WTC11 (cell line): ENCODE results near the gene BPHL. TPM values are rescaled to one million over a fixed set of nuclear protein-coding genes. Genes with fewer than 3 reads are reported as not detected.

Source experiments
- ATAC-seq: fragments of 200-7000 bp; cut with Tn5 transposase; 2 replicates; pipeline ENCODE4 v1.10.0; 2021; ENCODE audit warnings: mild to moderate bottlenecking, moderate library complexity
- CTCF ChIA-PET: fragments of 300-600 bp; sonication (Branson Sonifier 250); formaldehyde crosslinking; loops from one replicate; lab custom pipeline; 2021; ENCODE audit warnings: antibody characterized with exemption; lab: Charles Lee
- POLR2A ChIA-PET: fragments of 350-600 bp; sonication (Branson Sonifier 250); formaldehyde crosslinking; loops from one replicate; lab custom pipeline; 2021; ENCODE audit warnings: antibody characterized with exemption; lab: Charles Lee
- DNase-seq: peaks from one replicate; pipeline ENCODE4 v3.0.0; 2021; ENCODE audit warnings: low spot score
- H3K27ac Mint-ChIP-seq: 2 replicates; pipeline ENCODE4 v1.8.0; 2021; ENCODE audit warnings: mixed read lengths
- H3K27me3 Mint-ChIP-seq: 2 replicates; pipeline ENCODE4 v1.8.0; 2021; ENCODE audit warnings: low read depth, mild to moderate bottlenecking, moderate library complexity, mixed read lengths
- H3K36me3 Mint-ChIP-seq: 2 replicates; pipeline ENCODE4 v1.8.0; 2021; ENCODE audit warnings: mixed read lengths
- H3K4me1 Mint-ChIP-seq: 2 replicates; pipeline ENCODE4 v1.8.0; 2022; ENCODE audit warnings: mixed read lengths
- H3K4me3 Mint-ChIP-seq: 2 replicates; pipeline ENCODE4 v1.8.0; 2021; ENCODE audit warnings: mild to moderate bottlenecking, moderate library complexity, mixed read lengths
- H3K9me3 Mint-ChIP-seq: 2 replicates; pipeline ENCODE4 v1.8.0; 2021; ENCODE audit warnings: mixed read lengths
- AR ChIP-seq: fragments of 250-450 bp; sonication (Bioruptor Pico); IDR thresholded peaks from 2 replicates; pipeline ENCODE4 v1.9.0; 2021; ENCODE audit warnings: mild to moderate bottlenecking
- CREM ChIP-seq: sonication (generic); formaldehyde crosslinking; IDR thresholded peaks from 2 replicates; pipeline ENCODE4 v1.8.1; 2022; ENCODE audit warnings: mild to moderate bottlenecking, missing genetic modification reagents, moderate library complexity
- GRHL2 ChIP-seq: fragments of 250-450 bp; sonication (Bioruptor Pico); IDR thresholded peaks from 2 replicates; pipeline ENCODE4 v1.8.0; 2022; ENCODE audit warnings: mild to moderate bottlenecking, moderate library complexity; ENCODE audit not compliant: insufficient replicate concordance, severe bottlenecking
- HMGXB4 ChIP-seq: sonication (generic); formaldehyde crosslinking; IDR thresholded peaks from 2 replicates; pipeline ENCODE4 v1.8.1; 2023; ENCODE audit warnings: mild to moderate bottlenecking, moderate library complexity, missing genetic modification reagents
- NR1H2 ChIP-seq: sonication (generic); formaldehyde crosslinking; IDR thresholded peaks from 2 replicates; pipeline ENCODE4 v1.9.0; 2021; ENCODE audit warnings: mild to moderate bottlenecking, moderate library complexity, missing genetic modification reagents
- NR3C1 ChIP-seq: sonication (generic); formaldehyde crosslinking; conservative IDR thresholded peaks from 2 replicates; pipeline ENCODE4 v1.8.1; 2023; ENCODE audit warnings: low read depth, mild to moderate bottlenecking, missing genetic modification reagents
- STAT6 ChIP-seq: sonication (generic); formaldehyde crosslinking; conservative IDR thresholded peaks from 2 replicates; pipeline ENCODE4 v1.8.1; 2023; ENCODE audit warnings: mild to moderate bottlenecking, low read depth, missing genetic modification reagents, moderate library complexity
- TEAD1 ChIP-seq: sonication (generic); formaldehyde crosslinking; IDR thresholded peaks from 2 replicates; pipeline ENCODE4 v1.8.0; 2022; ENCODE audit warnings: mild to moderate bottlenecking, missing genetic modification reagents
- ZBTB21 ChIP-seq: sonication (generic); formaldehyde crosslinking; IDR thresholded peaks from 2 replicates; pipeline ENCODE4 v1.8.1; 2023; ENCODE audit warnings: mild to moderate bottlenecking, missing genetic modification reagents, borderline replicate concordance
- ZNF281 ChIP-seq: sonication (generic); formaldehyde crosslinking; IDR thresholded peaks from 2 replicates; pipeline ENCODE4 v1.8.0; 2023; ENCODE audit warnings: mild to moderate bottlenecking, missing genetic modification reagents
- ZNF317 ChIP-seq: sonication (generic); formaldehyde crosslinking; IDR thresholded peaks from 2 replicates; pipeline ENCODE4 v1.8.1; 2023; ENCODE audit warnings: low read depth, mild to moderate bottlenecking, moderate library complexity, missing genetic modification reagents, borderline replicate concordance
- ZNF423 ChIP-seq: fragments of 250-450 bp; sonication (Bioruptor Pico); IDR thresholded peaks from 2 replicates; pipeline ENCODE4 v2.1.2; 2022; ENCODE audit warnings: mild to moderate bottlenecking, moderate library complexity
- ZNF532 ChIP-seq: fragments of 250-450 bp; sonication (Bioruptor Pico); IDR thresholded peaks from 2 replicates; pipeline ENCODE4 v1.9.0; 2021; ENCODE audit warnings: mild to moderate bottlenecking, borderline replicate concordance
- total RNA-seq: library from RNA; stranded (reverse); gene quantifications from 3 replicates; pipeline ENCODE4 v1.2.3, GENCODE V29; 2021
- TF ChIP-seq, protein P1 (sequence below): sonication (generic); formaldehyde crosslinking; conservative IDR thresholded peaks from 2 replicates; pipeline ENCODE4 v1.8.1; 2022; ENCODE audit warnings: mild to moderate bottlenecking, missing genetic modification reagents

The BPHL gene
- total RNA-seq, 1 experiment from 2014 or later = 29.7 TPM

GRCh38 chr6:3124667-3125066 is 6.2 kb downstream of the BPHL start (continued):
- TF ChIP-seq HMGXB4 (CRISPR knock-in tag) = no peak

DNA sequence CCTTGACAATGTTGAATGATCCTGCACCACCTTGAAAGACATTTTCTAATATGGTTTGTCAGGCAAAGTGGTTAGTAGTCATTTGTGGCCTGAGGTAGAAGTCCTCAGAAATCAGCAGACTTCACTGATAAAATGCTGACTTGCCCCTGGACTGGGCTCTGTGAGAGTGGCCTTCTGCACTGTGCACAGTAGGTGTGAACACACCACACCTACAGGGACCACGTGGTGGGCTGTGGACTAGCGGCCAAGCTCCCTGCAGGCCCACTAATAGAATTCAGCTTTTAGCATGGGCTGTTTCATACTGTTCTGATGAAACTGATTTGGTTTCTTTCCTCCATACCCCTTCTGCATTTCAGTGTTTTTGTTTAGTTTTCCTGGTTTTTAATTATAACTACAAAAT is 7.3 kb downstream of the BPHL start:
- peak overlapping the region; percentile 41 for H3K27ac Mint-ChIP-seq
- TF ChIP-seq CREM (CRISPR knock-in tag) = no peak
- no peak for TF ChIP-seq NR3C1 (CRISPR knock-in tag)
- no peak for TF ChIP-seq NR1H2 (CRISPR knock-in tag)
- no peak for TF ChIP-seq AR (CRISPR knock-in tag)
- no peak for TF ChIP-seq TEAD1
- TF ChIP-seq ZNF423 (CRISPR knock-in tag) = no peak
- no peak for TF ChIP-seq ZNF317 (CRISPR knock-in tag)
- TF ChIP-seq, protein P1, sequence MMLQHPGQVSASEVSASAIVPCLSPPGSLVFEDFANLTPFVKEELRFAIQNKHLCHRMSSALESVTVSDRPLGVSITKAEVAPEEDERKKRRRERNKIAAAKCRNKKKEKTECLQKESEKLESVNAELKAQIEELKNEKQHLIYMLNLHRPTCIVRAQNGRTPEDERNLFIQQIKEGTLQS (CRISPR knock-in tag) = no peak
- TF ChIP-seq ZNF532 (CRISPR knock-in tag) = no peak
- TF ChIP-seq ZBTB21 (CRISPR knock-in tag) = no peak
- TF ChIP-seq GRHL2 (CRISPR knock-in tag) = no peak
- ATAC-seq (peak; percentile 24; the same call in 1 of the 2 replicates), DNase-seq (no peak)
- CTCF ChIA-PET = interaction anchor here (0.5 to 2.2 kb wide), 10 partner anchors 13 to 1677 kb away, joined by 3 to 24 read pairs (median 3); no protein-coding TSS in a partner anchor
- H3K4me1 Mint-ChIP-seq = peaks cover 8% of the 10 kb centered on the region; the same call in 1 of the 2 replicates
- no peak overlapping the region for H3K4me3 Mint-ChIP-seq
- POLR2A ChIA-PET = no interaction called here
- H3K9me3 Mint-ChIP-seq = no peaks in the 10 kb centered on the region
- H3K27me3 Mint-ChIP-seq = no peaks in the 10 kb centered on the region
- peaks cover 30% of the 10 kb centered on the region for H3K36me3 Mint-ChIP-seq

DNA sequence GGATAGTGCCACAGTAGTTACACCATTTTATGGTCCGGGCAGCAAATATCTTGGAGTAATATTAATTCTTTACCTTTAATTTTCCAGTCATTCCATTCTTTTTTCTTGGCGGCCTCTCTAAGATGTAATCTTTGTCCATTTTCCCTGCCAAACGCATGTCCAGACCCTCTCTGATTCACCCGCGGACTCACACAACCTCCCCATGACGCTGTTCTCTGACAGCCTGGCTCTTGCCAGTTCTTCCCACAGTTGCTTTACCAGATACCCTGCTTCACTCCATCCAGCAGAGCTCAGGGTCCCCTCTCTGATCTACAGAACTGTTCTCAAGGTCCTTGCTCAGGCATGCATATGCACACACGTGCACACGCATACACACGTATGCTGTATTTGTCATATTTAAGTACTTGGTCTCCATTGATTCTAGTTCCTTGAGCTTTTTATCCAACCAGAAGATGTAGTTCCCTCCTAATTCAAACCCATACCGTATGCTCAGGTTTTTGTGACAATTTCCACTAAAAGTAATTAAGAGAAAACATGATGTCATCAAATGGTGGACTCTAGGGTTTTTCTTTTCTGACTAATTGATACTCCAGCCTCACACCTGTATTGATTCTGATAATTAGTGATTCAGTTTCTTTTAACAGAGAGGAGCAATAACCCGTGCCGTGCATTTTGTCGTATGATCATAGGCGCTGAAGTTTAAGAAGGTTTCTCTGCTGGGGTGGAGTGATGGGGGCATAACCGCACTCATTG is 10.0 kb downstream of the BPHL start:
- H3K9me3 Mint-ChIP-seq = no peaks in the 10 kb centered on the region
- TF ChIP-seq ZNF281 (CRISPR knock-in tag) (no peak), STAT6 (CRISPR knock-in tag) (no peak), ZNF317 (CRISPR knock-in tag) (no peak)

More for the DNA sequence above, 10.0 kb downstream of the BPHL start:
- Mint-ChIP-seq H3K36me3 (peaks cover 52% of the 10 kb centered on the region), H3K27me3 (no peaks in the 10 kb centered on the region), H3K4me3 (no peak overlapping the region), H3K4me1 (peaks cover 9% of the 10 kb centered on the region), H3K27ac (no peak overlapping the region)
- ATAC-seq = no peak
- CTCF ChIA-PET = no interaction called here
- POLR2A ChIA-PET = no interaction called here
- no peak for DNase-seq
